HepG2 (cell line): ENCODE measurements around the gene TPST2. TPM values are rescaled to one million over a fixed set of nuclear protein-coding genes. Genes with fewer than 3 reads are reported as not detected.

Source experiments
- ATAC-seq: fragments of 200-7000 bp; cut with Tn5 transposase; 3 replicates; pipeline ENCODE4 v1.9.1; 2020; ENCODE audit warnings: mild to moderate bottlenecking, moderate library complexity
- BruUV-seq: library from RNA; stranded (reverse); fragments of 400-500 nt; replicated peaks from 2 replicates; lab custom pipeline; 2021; lab: Mats Ljungman, UMichigan
- CTCF ChIA-PET: fragments of 300-600 bp; formaldehyde crosslinking; extraction: SDS; loops from one replicate; lab custom pipeline; 2021; ENCODE audit warnings: low total read pairs, inconsistent platforms, low intra/inter-chr PET ratio; lab: Yijun Ruan, JAX
- POLR2A ChIA-PET: fragments of 350-600 bp; sonication (Branson Sonifier 250); formaldehyde crosslinking; loops from one replicate; lab custom pipeline; 2020; ENCODE audit warnings: antibody characterized with exemption, inconsistent platforms; lab: Yijun Ruan, JAX
- DNase-seq: peaks from one replicate; pipeline ENCODE4 v3.0.0-alpha.2; 2015; ENCODE audit warnings: low spot score
- FAIRE-seq: peaks from 3 replicates; lab custom pipeline; 2011; peaks lifted over from hg19 to GRCh38; lab: Jason Lieb, UNC
- H2AFZ ChIP-seq: one replicate; pipeline ENCODE4 v1.6.1; 2011; ENCODE audit warnings: low read length, inconsistent platforms
- H3K27ac ChIP-seq: fragments of 300-600 bp; 3 replicates; pipeline ENCODE4 v1.8.0; 2011; ENCODE audit warnings: mixed run types, mild to moderate bottlenecking, mixed read lengths, low read length, inconsistent platforms; ENCODE audit not compliant: insufficient read depth; ENCODE audit errors: extremely low read length
- H3K27me3 ChIP-seq, 2 experiments: fragments of 200-600 bp in 1 of 2; 2 replicates in 1 of 2; 3 replicates in 1 of 2; pipeline versions ENCODE4 v1.6.0 to v1.8.0; 2011; ENCODE audit warnings: low read length in 2 of 2, mild to moderate bottlenecking in 2 of 2, moderate library complexity in 2 of 2, inconsistent platforms in 1 of 2; ENCODE audit not compliant: insufficient read depth in 2 of 2, control insufficient read depth in 1 of 2
- H3K36me3 ChIP-seq, 2 experiments: fragments of 200-600 bp in 1 of 2; replicated peaks in 1 of 2; 2 replicates in 1 of 2; 3 replicates in 1 of 2; pipeline versions ENCODE4 v1.5.1 to v1.8.0; 2011; ENCODE audit warnings: low read length in 2 of 2, inconsistent platforms in 1 of 2; ENCODE audit not compliant: insufficient read depth in 2 of 2, control insufficient read depth in 1 of 2
- H3K4me1 ChIP-seq: 2 replicates; pipeline ENCODE4 v1.5.1; 2012; ENCODE audit warnings: low read length, inconsistent platforms; ENCODE audit not compliant: insufficient read depth
- H3K4me2 ChIP-seq: 2 replicates; pipeline ENCODE4 v1.6.0; 2011; ENCODE audit warnings: low read depth, low read length, inconsistent platforms
- H3K4me3 ChIP-seq, 3 experiments: fragments of 200-600 bp in 1 of 3; sonication (generic), shearing (Covaris generic) in 1 of 3; replicated peaks in 1 of 3; 2 replicates each; pipeline ENCODE4 v1.5.1; 2011 to 2016; ENCODE audit warnings: low read length in 3 of 3, inconsistent platforms in 2 of 3, low read depth in 2 of 3, mild to moderate bottlenecking in 2 of 3, control low read depth in 1 of 3, mixed read lengths in 1 of 3; ENCODE audit not compliant: insufficient read depth in 1 of 3
- H3K79me2 ChIP-seq: one replicate; pipeline ENCODE4 v1.6.1; 2011; ENCODE audit warnings: low read length, inconsistent platforms; ENCODE audit not compliant: insufficient read depth
- H3K9ac ChIP-seq: 2 replicates; pipeline ENCODE4 v1.6.0; 2011; ENCODE audit warnings: mild to moderate bottlenecking, low read depth, low read length, inconsistent platforms; ENCODE audit not compliant: insufficient read depth
- H3K9me3 ChIP-seq: 2 replicates; pipeline ENCODE4 v1.5.1; 2012; ENCODE audit warnings: mild to moderate bottlenecking, low read length
- H4K20me1 ChIP-seq: 2 replicates; pipeline ENCODE4 v1.6.0; 2011; ENCODE audit warnings: inconsistent platforms, mild to moderate bottlenecking, low read length, moderate library complexity; ENCODE audit not compliant: insufficient read depth
- HMGA1 ChIP-seq: sonication (generic); formaldehyde crosslinking; conservative IDR thresholded peaks from 2 replicates; pipeline ENCODE4 v1.4.0; 2020; ENCODE audit warnings: missing genetic modification reagents
- HOXA7 ChIP-seq: sonication (generic); formaldehyde crosslinking; IDR thresholded peaks from 2 replicates; pipeline ENCODE4 v1.8.1; 2022; ENCODE audit warnings: mild to moderate bottlenecking, missing genetic modification reagents, moderate library complexity
- MAFF ChIP-seq: IDR thresholded peaks from 2 replicates; pipeline ENCODE4 v1.6.1; 2011; ENCODE audit warnings: low read depth, low read length, improper control_type of control experiment
- MAFK ChIP-seq, 2 experiments: IDR thresholded peaks in 1 of 2; conservative IDR thresholded peaks in 1 of 2; 2 replicates each; pipeline ENCODE4 v1.6.1; 2011; ENCODE audit warnings: improper control_type of control experiment in 2 of 2, low read length in 2 of 2
- MTA3 ChIP-seq: sonication (generic); formaldehyde crosslinking; IDR thresholded peaks from 2 replicates; pipeline ENCODE4 v1.4.0; 2020; ENCODE audit warnings: missing genetic modification reagents
- NFATC3 ChIP-seq: sonication (generic); formaldehyde crosslinking; IDR thresholded peaks from 2 replicates; pipeline ENCODE4 v1.5.1; 2020; ENCODE audit warnings: mild to moderate bottlenecking, missing genetic modification reagents
- SAFB2 ChIP-seq: sonication (generic); formaldehyde crosslinking; IDR thresholded peaks from 2 replicates; pipeline ENCODE4 v1.5.1; 2020; ENCODE audit warnings: missing genetic modification reagents, low read depth, mild to moderate bottlenecking, borderline replicate concordance
- SALL2 ChIP-seq: sonication (generic); formaldehyde crosslinking; IDR thresholded peaks from 2 replicates; pipeline ENCODE4 v1.8.1; 2023; ENCODE audit warnings: mild to moderate bottlenecking, missing genetic modification reagents, inconsistent platforms
- ZNF296 ChIP-seq: sonication (generic); formaldehyde crosslinking; conservative IDR thresholded peaks from 2 replicates; pipeline ENCODE4 v1.5.0; 2020; ENCODE audit warnings: mild to moderate bottlenecking, missing genetic modification reagents
- ZNF337 ChIP-seq: sonication (generic); formaldehyde crosslinking; IDR thresholded peaks from 2 replicates; pipeline ENCODE4 v1.5.1; 2020; ENCODE audit warnings: missing genetic modification reagents, low read depth, mild to moderate bottlenecking, borderline replicate concordance
- ZNF44 ChIP-seq: sonication (generic); formaldehyde crosslinking; IDR thresholded peaks from 2 replicates; pipeline ENCODE4 v1.5.1; 2020; ENCODE audit warnings: mild to moderate bottlenecking, missing genetic modification reagents
- ZNF577 ChIP-seq: sonication (generic); formaldehyde crosslinking; IDR thresholded peaks from 2 replicates; pipeline ENCODE4 v1.4.0; 2020; ENCODE audit warnings: mild to moderate bottlenecking, low read depth, missing genetic modification reagents, borderline replicate concordance
- WGBS: methylation state at CpG from one replicate; pipeline ENCODE4 v1.1.6; 2017; ENCODE audit warnings: low lambda C conversion rate; 5-methylcytosine and 5-hydroxymethylcytosine counted together
- in situ Hi-C: cut with HindIII; loops from 2 replicates; pipeline ENCODE4 v1.10.0; 2017; ENCODE audit warnings: low pct_unique_long_range_greater_than_20kb; ENCODE audit not compliant: extremely low pct_ligation_motif_present
- intact Hi-C: fragments of 100-400 bp; cut with micrococcal nuclease; formaldehyde crosslinking; loops from one replicate; pipeline ENCODE4 v1.10.0; 2022; ENCODE audit not compliant: unreplicated experiment
- polyA plus RNA-seq, 8 experiments: library from polyadenylated mRNA; depleted of rRNA in 3 of 8; stranded (reverse) in 7 of 8; unstranded in 1 of 8; fragments of >200 nt; fragmentation: Illumina TruSeq in 4 of 8; extraction: Trizol in 4 of 8; gene quantifications; 2 replicates each; pipeline versions ENCODE4 v1.2.1 to v1.2.3, GENCODE V29; 2011 to 2016; ENCODE audit warnings: low read depth in 4 of 8, missing spikeins in 1 of 8, mixed read lengths in 1 of 8; ENCODE audit not compliant: insufficient read depth in 1 of 8
- total RNA-seq, 5 experiments: library from RNA; depleted of rRNA; stranded (reverse); fragments of >200 nt; fragmentation: Illumina TruSeq; extraction: Trizol; gene quantifications; 2 replicates each; pipeline ENCODE4 v1.2.3, GENCODE V29; 2016; ENCODE audit warnings: low read depth in 1 of 5

TPST2 gene
- total and polyA plus RNA-seq, 2 of the 13 experiments (the other 11 are each of a cell fraction or from before 2014, with no cell fraction given) = 15.2 to 23.8 TPM

DNA sequence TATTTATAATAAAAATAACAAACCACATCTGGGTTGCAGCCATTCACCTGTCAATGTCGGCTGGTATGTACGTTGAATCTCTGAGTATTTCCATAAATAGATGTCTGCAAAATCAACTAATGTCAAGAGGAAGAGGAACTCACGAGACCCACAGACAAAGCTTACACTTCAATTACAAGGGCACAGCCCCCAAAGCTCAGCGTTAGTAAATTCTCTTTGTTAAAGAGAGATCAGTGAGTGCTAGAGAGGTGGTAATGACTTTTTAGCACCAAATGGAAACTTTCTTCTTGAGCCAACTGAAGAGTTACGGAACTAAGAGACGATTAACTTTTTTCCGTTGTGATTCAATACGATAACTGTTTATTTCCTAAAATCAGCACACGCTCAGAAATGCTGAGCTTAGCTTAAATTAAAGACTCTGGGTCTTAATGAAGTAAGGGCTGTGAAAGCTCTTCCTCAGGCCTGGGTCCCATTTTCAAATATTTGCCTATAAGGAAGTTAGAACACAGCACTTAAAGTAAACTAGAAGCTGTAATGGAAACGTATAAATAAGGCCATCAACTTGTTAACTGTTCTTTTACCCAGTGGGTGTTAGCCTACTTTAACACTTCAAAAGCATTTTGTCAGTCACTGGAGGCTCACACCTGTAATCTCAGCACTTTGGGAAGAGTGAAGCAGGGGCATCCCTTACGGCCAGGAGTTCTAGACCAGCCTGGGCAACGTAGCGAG is 54.9 kb downstream of the TPST2 start:
- TF ChIP-seq HMGA1 (no peak), NFATC3 (CRISPR knock-in tag) (no peak), ZNF296 (CRISPR knock-in tag) (no peak), MAFK (conservative IDR thresholded peaks at IDR 0.05 in 1 of 2, IDR thresholded peaks at IDR 0.05 in 1 of 2; ENCODE audit: low read length in 2 of 2) (peak; percentile 56 to 91; a peak in 3 of 4 replicates), MAFF (peak; percentile 84)
- TF ChIP-seq, all 625 proteins: peak for 2
- DNase-seq (no peak), FAIRE-seq (no peak), ATAC-seq (no peak)
- no peaks in the 10 kb centered on the region for H3K4me1 ChIP-seq
- no peaks in the 10 kb centered on the region for H3K79me2 ChIP-seq
- H4K20me1 ChIP-seq = no peaks in the 10 kb centered on the region
- ChIA-PET POLR2A (no interaction called here), CTCF (no interaction called here)
- 90% methylated on average over 13 of the region's 13 CpGs for WGBS
- H3K9me3 ChIP-seq = no peaks in the 10 kb centered on the region
- in situ Hi-C loops (no loop called here), intact Hi-C loops (no loop called here)
- H3K4me2 ChIP-seq = no peak overlapping the region
- no peak overlapping the region for H3K27ac ChIP-seq
- H3K9ac ChIP-seq = no peak overlapping the region
- no peak overlapping the region for H3K4me3 ChIP-seq
- H3K27me3 ChIP-seq = no peaks in the 10 kb centered on the region
- BruUV-seq = TSS peak; percentile 40
- peaks cover 0 to 14% of the 10 kb centered on the region in 2 experiments; a peak in 4 of 5 replicates for H3K36me3 ChIP-seq
- H2AFZ ChIP-seq = no peak overlapping the region

DNA sequence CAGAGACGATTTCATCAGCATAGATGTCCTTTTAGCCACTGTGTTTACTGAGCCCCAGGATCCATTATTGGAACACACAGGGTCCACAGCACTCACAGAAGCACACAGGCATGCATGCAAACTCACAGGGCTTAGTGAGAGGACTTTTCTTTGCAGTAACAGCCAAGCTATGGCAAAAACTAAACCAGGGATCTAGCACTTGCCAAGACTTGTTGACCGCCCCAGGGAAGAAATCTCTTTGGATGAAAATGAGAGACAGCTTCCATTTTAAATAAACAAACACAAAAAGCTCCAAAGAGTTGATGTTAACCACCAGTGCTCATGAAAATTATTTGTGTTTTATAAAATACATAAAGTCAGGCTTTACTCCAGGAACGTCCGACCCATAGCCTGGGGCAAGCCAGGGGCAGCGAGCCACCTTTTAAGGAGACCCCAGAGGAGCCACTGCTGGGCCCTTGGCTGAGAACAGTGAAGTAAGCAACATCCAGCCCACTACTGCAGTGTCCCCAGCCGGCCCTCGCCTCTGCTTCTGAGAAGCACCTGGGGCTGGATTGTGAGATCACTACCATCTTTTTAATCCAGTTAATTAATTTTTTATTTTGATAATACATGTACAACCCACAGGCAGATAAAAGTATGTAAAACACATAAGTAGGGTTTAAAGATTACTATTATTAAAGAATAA is 55.6 kb downstream of the TPST2 start:
- Histone ChIP-seq H2AFZ (no peak overlapping the region), H3K36me3 (peaks cover 0 to 11% of the 10 kb centered on the region in 2 experiments; a peak in 4 of 5 replicates), H3K79me2 (no peaks in the 10 kb centered on the region), H3K4me1 (no peaks in the 10 kb centered on the region), H4K20me1 (no peaks in the 10 kb centered on the region), H3K4me2 (no peak overlapping the region), H3K27ac (no peak overlapping the region), H3K9ac (no peak overlapping the region), H3K4me3 (no peak overlapping the region), H3K9me3 (no peaks in the 10 kb centered on the region), H3K27me3 (no peaks in the 10 kb centered on the region)
- intact Hi-C loops (no loop called here), in situ Hi-C loops (no loop called here)
- no TSS peak for BruUV-seq
- ATAC-seq (no peak), FAIRE-seq (no peak), DNase-seq (no peak)
- POLR2A ChIA-PET = no interaction called here
- 93% methylated on average over 6 of the region's 7 CpGs for WGBS
- CTCF ChIA-PET = no interaction called here
- no peak for TF ChIP-seq SAFB2 (CRISPR knock-in tag)
- TF ChIP-seq ZNF44 = no peak
- no peak for TF ChIP-seq HOXA7 (CRISPR knock-in tag)
- no peak for TF ChIP-seq SALL2
- TF ChIP-seq ZNF577 (CRISPR knock-in tag) = no peak
- TF ChIP-seq MTA3 = no peak
- TF ChIP-seq ZNF337 (CRISPR knock-in tag) = no peak
